PFSK-1 (cell line): ENCODE results near the gene MRPL11.

Experiments
- POLR2AphosphoS5 ChIP-seq: IDR thresholded peaks from 2 replicates; pipeline ENCODE4 v1.6.1; 2012; ENCODE audit warnings: low read depth, mild to moderate bottlenecking, control low read depth, low read length, moderate library complexity
- REST ChIP-seq, 2 experiments: IDR thresholded peaks; 2 replicates each; pipeline versions ENCODE4 v1.6.1 to v1.8.0; 2011 to 2012; ENCODE audit warnings: low read depth in 2 of 2, low read length in 2 of 2, control low read depth in 1 of 2, inconsistent platforms in 1 of 2, mild to moderate bottlenecking in 1 of 2, moderate library complexity in 1 of 2; ENCODE audit not compliant: insufficient read depth in 1 of 2
- SIN3A ChIP-seq: IDR thresholded peaks from 2 replicates; pipeline ENCODE4 v1.6.1; 2012; ENCODE audit warnings: mild to moderate bottlenecking, low read length, moderate library complexity, borderline replicate concordance; ENCODE audit not compliant: insufficient read depth

- TF ChIP-seq POLR2AphosphoS5 (no peak), REST (IDR thresholded peaks at IDR 0.05; ENCODE audit: insufficient read depth in 1 of 2, low read depth in 2 of 2, low read length in 2 of 2) (no peak), SIN3A (no peak)
These were observed 46.2 kb upstream of the MRPL11 start for GRCh38 chr11:66484806-66485380.
